Type B pancreatic cell (in vitro differentiated cells): Measurements from ENCODE around the gene HSPB8. TPM values are rescaled to one million over a fixed set of nuclear protein-coding genes. Genes with fewer than 3 reads are reported as not detected.

Experiments
- DNase-seq: peaks from one replicate; pipeline ENCODE4 v3.0.0; 2021; ENCODE audit warnings: mixed read lengths; ENCODE audit not compliant: unreplicated experiment; ENCODE audit errors: extremely low spot score
- H3K27ac Mint-ChIP-seq: 2 replicates; pipeline ENCODE4 v1.8.0; 2021; ENCODE audit warnings: mild to moderate bottlenecking, mixed read lengths
- H3K27me3 Mint-ChIP-seq: 2 replicates; pipeline ENCODE4 v1.8.0; 2021; ENCODE audit warnings: mixed read lengths
- H3K36me3 Mint-ChIP-seq: 2 replicates; pipeline ENCODE4 v1.8.0; 2021; ENCODE audit warnings: mixed read lengths
- H3K4me1 Mint-ChIP-seq: one replicate; pipeline ENCODE4 v1.8.0; 2021; ENCODE audit warnings: mixed read lengths; ENCODE audit not compliant: unreplicated experiment
- H3K4me3 Mint-ChIP-seq: 2 replicates; pipeline ENCODE4 v1.8.0; 2021; ENCODE audit warnings: mild to moderate bottlenecking, mixed read lengths
- H3K9me3 Mint-ChIP-seq: 2 replicates; pipeline ENCODE4 v1.8.0; 2021; ENCODE audit warnings: mixed read lengths
- total RNA-seq: library from RNA; stranded (reverse); gene quantifications from 2 replicates; pipeline ENCODE4 v1.2.1, GENCODE V29; 2021; ENCODE audit warnings: low replicate concordance
- TF ChIP-seq, protein P1 (sequence below): fragments of 200-600 bp; sonication (generic); conservative IDR thresholded peaks from 2 replicates; pipeline ENCODE4 v1.5.0; 2021; ENCODE audit warnings: antibody characterized with exemption, mild to moderate bottlenecking

Gene HSPB8
- total RNA-seq, 1 donor from 2014 or later: 17.0 TPM

DNA sequence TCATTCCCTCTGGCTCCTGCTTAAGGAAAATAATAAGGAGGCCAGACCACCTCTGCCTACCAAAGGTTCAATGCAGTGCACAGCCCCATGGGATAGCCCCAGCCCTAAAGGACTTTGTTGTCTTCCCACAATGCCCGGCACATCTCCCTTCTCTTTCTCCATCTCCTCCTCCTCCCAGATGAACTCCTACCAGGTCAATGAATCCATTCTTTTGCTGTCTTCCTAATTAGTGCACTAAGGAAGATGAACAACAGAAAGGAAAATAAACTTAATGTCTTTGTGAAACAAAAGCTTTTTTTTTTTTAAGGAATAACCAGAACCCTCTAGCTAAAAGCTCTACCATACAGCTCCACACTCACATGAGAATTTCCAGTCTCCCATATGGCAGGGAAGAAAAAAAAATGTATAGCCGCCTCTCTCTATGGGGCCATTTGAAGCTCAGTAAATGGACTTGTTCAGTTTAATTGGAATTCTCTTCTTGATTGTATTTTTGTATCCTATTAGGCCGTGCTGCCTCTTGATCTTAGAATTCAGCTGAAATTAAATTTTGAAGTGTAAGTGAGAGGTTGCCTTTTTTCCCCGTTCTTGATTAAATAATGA, 41.8 kb upstream of the HSPB8 start:
- TF ChIP-seq, protein P1, sequence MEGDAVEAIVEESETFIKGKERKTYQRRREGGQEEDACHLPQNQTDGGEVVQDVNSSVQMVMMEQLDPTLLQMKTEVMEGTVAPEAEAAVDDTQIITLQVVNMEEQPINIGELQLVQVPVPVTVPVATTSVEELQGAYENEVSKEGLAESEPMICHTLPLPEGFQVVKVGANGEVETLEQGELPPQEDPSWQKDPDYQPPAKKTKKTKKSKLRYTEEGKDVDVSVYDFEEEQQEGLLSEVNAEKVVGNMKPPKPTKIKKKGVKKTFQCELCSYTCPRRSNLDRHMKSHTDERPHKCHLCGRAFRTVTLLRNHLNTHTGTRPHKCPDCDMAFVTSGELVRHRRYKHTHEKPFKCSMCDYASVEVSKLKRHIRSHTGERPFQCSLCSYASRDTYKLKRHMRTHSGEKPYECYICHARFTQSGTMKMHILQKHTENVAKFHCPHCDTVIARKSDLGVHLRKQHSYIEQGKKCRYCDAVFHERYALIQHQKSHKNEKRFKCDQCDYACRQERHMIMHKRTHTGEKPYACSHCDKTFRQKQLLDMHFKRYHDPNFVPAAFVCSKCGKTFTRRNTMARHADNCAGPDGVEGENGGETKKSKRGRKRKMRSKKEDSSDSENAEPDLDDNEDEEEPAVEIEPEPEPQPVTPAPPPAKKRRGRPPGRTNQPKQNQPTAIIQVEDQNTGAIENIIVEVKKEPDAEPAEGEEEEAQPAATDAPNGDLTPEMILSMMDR: no peak
- H3K36me3 Mint-ChIP-seq: no peaks in the 10 kb centered on the region
- H3K4me3 Mint-ChIP-seq: no peak overlapping the region
- DNase-seq: no peak
- H3K27me3 Mint-ChIP-seq: peaks cover 3% of the 10 kb centered on the region
- no peaks in the 10 kb centered on the region for H3K9me3 Mint-ChIP-seq
- H3K27ac Mint-ChIP-seq: no peak overlapping the region
- H3K4me1 Mint-ChIP-seq: no peaks in the 10 kb centered on the region

DNA sequence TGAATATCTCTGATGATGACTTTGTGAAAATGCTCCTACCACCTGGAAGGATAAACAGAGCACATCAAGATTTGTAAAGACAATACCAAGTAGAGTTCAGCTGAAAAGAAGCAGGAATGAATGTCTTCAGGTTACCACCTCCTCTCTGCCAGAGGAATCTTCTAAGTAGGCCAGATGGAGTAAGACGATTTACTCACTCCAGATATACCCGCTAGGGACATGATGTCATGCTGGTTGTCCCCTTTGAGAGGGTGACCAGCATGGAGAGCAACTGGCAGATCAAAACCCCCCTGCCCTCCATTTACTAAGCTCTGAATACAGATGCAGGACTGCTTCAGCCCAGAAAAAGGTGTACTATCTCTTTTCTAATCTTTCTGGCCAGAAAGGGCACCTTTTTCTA, 39.3 kb upstream of the HSPB8 start:
- Mint-ChIP-seq H3K4me3 (no peak overlapping the region), H3K27ac (no peak overlapping the region), H3K27me3 (peaks cover 3% of the 10 kb centered on the region), H3K9me3 (no peaks in the 10 kb centered on the region), H3K36me3 (no peaks in the 10 kb centered on the region), H3K4me1 (no peaks in the 10 kb centered on the region)
- TF ChIP-seq, protein P1: no peak
- no peak for DNase-seq

DNA sequence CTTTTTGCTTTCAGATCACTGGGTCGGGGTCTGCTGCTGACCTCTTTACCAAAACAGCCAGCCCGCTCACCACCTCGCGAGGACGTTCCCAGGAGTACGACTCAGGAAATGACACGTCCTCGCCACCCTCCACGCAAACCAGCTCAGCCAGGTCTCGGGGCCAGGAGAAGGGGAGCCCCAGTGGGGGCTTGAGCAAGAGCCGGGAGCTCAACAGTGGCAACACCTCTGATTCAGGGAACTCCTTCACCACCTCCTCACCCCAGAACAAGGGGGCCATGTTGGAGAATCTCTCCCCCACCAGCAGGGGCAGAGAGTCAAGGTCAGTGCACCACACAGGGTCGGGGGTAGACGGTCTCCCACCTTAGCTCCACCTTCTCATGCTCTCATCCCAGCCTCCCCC, 33.4 kb upstream of the HSPB8 start:
- no peaks in the 10 kb centered on the region for H3K9me3 Mint-ChIP-seq

DNA sequence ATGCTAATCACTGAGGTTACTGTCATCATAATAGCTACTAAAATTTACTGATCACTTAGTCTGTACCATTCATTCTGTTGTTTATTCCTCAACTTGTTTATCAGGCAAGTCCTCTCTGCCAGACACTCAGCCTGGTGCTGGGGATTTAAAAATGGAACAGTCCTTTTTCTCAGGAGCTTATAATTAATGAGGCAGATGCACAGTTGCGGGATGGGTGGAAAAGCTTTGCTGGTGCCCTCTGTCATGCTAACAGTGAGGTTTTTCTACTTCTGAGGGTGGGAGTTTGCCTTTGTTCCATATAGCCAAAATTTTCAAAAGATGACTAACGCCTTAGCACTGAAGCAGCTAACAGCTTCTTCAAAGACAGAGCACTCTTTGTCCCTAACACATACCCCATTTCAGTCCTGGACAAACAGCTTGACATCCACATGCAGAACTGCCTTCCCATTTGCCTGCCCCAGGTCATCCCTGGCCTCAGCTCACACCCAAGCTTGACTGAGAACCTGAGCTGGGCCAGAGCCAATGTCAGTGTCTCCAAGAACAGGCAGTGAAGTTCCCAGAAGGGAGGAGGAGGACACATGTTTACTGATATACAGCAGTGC, 30.8 kb upstream of the HSPB8 start:
- TF ChIP-seq, protein P1: no peak
- Mint-ChIP-seq H3K4me1 (peaks cover 1% of the 10 kb centered on the region), H3K36me3 (no peaks in the 10 kb centered on the region), H3K9me3 (no peaks in the 10 kb centered on the region), H3K27me3 (no peaks in the 10 kb centered on the region), H3K4me3 (no peak overlapping the region), H3K27ac (no peak overlapping the region)
- DNase-seq: no peak

More for the DNA sequence above, 33.4 kb upstream of the HSPB8 start:
- Mint-ChIP-seq H3K27me3 (no peaks in the 10 kb centered on the region), H3K4me3 (no peak overlapping the region), H3K27ac (no peak overlapping the region), H3K4me1 (no peaks in the 10 kb centered on the region), H3K36me3 (no peaks in the 10 kb centered on the region)
- TF ChIP-seq, protein P1: no peak
- no peak for DNase-seq

DNA sequence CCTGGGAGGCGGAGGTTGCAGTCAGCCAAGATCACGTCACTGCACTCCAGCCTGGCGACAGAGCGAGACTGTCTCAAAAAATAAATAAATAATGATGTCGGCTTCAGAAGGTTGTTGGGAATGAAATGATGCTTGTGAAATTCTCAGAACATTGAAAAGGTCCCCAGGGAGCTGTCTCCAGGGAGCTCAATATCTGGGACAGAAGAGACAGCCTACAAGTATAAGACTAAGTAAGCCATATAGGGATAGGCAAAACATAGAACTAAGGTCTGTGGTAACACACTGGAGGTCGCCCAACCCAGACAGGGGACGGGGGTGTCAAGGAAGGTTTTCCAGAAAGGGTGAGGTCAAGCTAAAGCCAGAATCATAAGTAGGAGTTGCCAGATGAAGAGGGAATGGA, 29.5 kb upstream of the HSPB8 start:
- H3K36me3 Mint-ChIP-seq: no peaks in the 10 kb centered on the region
- no peak overlapping the region for H3K4me3 Mint-ChIP-seq
- no peaks in the 10 kb centered on the region for H3K9me3 Mint-ChIP-seq
- TF ChIP-seq, protein P1: no peak
- peaks cover 13% of the 10 kb centered on the region for H3K4me1 Mint-ChIP-seq
- peaks cover 5% of the 10 kb centered on the region for H3K27me3 Mint-ChIP-seq
- DNase-seq: no peak
- H3K27ac Mint-ChIP-seq: no peak overlapping the region
